Activated naive CD4-positive, alpha-beta T cell treated with anti-CD3 and anti-CD28 coated beads, Interleukin-2, amount 50 U/mL, for 72 hours (primary cell): ENCODE measurements around the gene TPX2. TPM values are rescaled to one million over a fixed set of nuclear protein-coding genes. Genes with fewer than 3 reads are reported as not detected.

ENCODE experiments used
- ATAC-seq, 2 donors: fragments of 150-1000 bp; cut with Tn5 transposase; 2 replicates each; pipeline ENCODE4 v1.10.0; 2021; ENCODE audit warnings: mild to moderate bottlenecking in 2 of 2, moderate library complexity in 2 of 2
- DNase-seq, 2 donors: peaks; one replicate each; pipeline ENCODE4 v3.0.0; 2021 to 2022; ENCODE audit warnings: low spot score in 2 of 2
- H3K27ac Mint-ChIP-seq, 2 donors: one replicate each; pipeline ENCODE4 v1.8.0; 2022; ENCODE audit warnings: mild to moderate bottlenecking in 2 of 2, mixed read lengths in 2 of 2
- H3K36me3 Mint-ChIP-seq, 2 donors: one replicate each; pipeline ENCODE4 v1.8.0; 2022; ENCODE audit warnings: mixed read lengths in 2 of 2
- H3K9me3 Mint-ChIP-seq, 2 donors: one replicate each; pipeline ENCODE4 v1.8.0; 2022; ENCODE audit warnings: mixed read lengths in 2 of 2
- total RNA-seq, 2 donors: library from RNA; stranded (reverse); gene quantifications; one replicate each; pipeline ENCODE4 v1.2.3, GENCODE V29; 2022

TPX2 gene
- total RNA-seq, 2 donors from 2014 or later = 123 to 215 TPM

GRCh38 chr20:31769681-31770080, 30.6 kb downstream of the TPX2 start:
- ATAC-seq (no peak), DNase-seq (no peak)
- Mint-ChIP-seq H3K9me3 (no peaks in the 10 kb centered on the region), H3K36me3 (peaks cover 18 to 71% of the 10 kb centered on the region in 2 donors), H3K27ac (no peak overlapping the region)

GRCh38 chr20:31770243-31770642, 31.2 kb downstream of the TPX2 start:
- DNase-seq (no peak), ATAC-seq (no peak)
- Mint-ChIP-seq H3K27ac (no peak overlapping the region), H3K36me3 (peaks cover 15 to 68% of the 10 kb centered on the region in 2 donors), H3K9me3 (no peaks in the 10 kb centered on the region)

GRCh38 chr20:31774408-31774807, 35.3 kb downstream of the TPX2 start:
- Mint-ChIP-seq H3K27ac (no peak overlapping the region), H3K36me3 (peaks cover 29 to 66% of the 10 kb centered on the region in 2 donors), H3K9me3 (no peaks in the 10 kb centered on the region)
- DNase-seq (no peak), ATAC-seq (no peak)

GRCh38 chr20:31780839-31781238, 41.7 kb downstream of the TPX2 start:
- no peak for DNase-seq
- H3K9me3 Mint-ChIP-seq = no peaks in the 10 kb centered on the region
- no peak for ATAC-seq
- no peak overlapping the region for H3K27ac Mint-ChIP-seq
- peaks cover 36 to 57% of the 10 kb centered on the region in 2 donors for H3K36me3 Mint-ChIP-seq

GRCh38 chr20:31781945-31782344, 42.9 kb downstream of the TPX2 start:
- ATAC-seq = peak in 1 of 2 donors; percentile 29
- no peak for DNase-seq
- Mint-ChIP-seq H3K36me3 (peaks cover 36 to 62% of the 10 kb centered on the region in 2 donors), H3K27ac (peak overlapping the region in 1 of 2 donors; percentile 45), H3K9me3 (no peaks in the 10 kb centered on the region)

GRCh38 chr20:31784354-31785044, 45.4 kb downstream of the TPX2 start:
- no peak overlapping the region for H3K27ac Mint-ChIP-seq
- DNase-seq (no peak), ATAC-seq (no peak)
- peaks cover 25 to 50% of the 10 kb centered on the region in 2 donors for H3K36me3 Mint-ChIP-seq
- H3K9me3 Mint-ChIP-seq = no peaks in the 10 kb centered on the region

- Mint-ChIP-seq H3K9me3 (no peaks in the 10 kb centered on the region), H3K36me3 (peaks cover 21 to 47% of the 10 kb centered on the region in 2 donors), H3K27ac (no peak overlapping the region)
- ATAC-seq (no peak), DNase-seq (no peak)
These were observed 46.0 kb downstream of the TPX2 start for GRCh38 chr20:31785089-31785488.

- peaks cover 15 to 35% of the 10 kb centered on the region in 2 donors for H3K36me3 Mint-ChIP-seq
- ATAC-seq (peak in 1 of 2 donors; percentile 48), DNase-seq (no peak)
- no peak overlapping the region for H3K27ac Mint-ChIP-seq
- no peaks in the 10 kb centered on the region for H3K9me3 Mint-ChIP-seq
These were observed 49.5 kb downstream of the TPX2 start for GRCh38 chr20:31788578-31788977.

- Mint-ChIP-seq H3K36me3 (peaks cover 23% of the 10 kb centered on the region in 2 donors), H3K27ac (no peak overlapping the region), H3K9me3 (no peaks in the 10 kb centered on the region)
- ATAC-seq (no peak), DNase-seq (no peak)
These were observed 51.3 kb downstream of the TPX2 start for GRCh38 chr20:31790401-31790800.

- H3K27ac Mint-ChIP-seq = no peak overlapping the region
- no peak for DNase-seq
- H3K9me3 Mint-ChIP-seq = no peaks in the 10 kb centered on the region
- ATAC-seq = no peak
- peaks cover 24 to 40% of the 10 kb centered on the region in 2 donors for H3K36me3 Mint-ChIP-seq
These were observed 58.3 kb downstream of the TPX2 start for GRCh38 chr20:31797364-31797763.

- Mint-ChIP-seq H3K9me3 (no peaks in the 10 kb centered on the region), H3K27ac (no peak overlapping the region), H3K36me3 (peaks cover 6 to 45% of the 10 kb centered on the region in 2 donors)
- no peak for DNase-seq
- ATAC-seq = no peak
These were observed 62.4 kb downstream of the TPX2 start for GRCh38 chr20:31801508-31801907.

- Mint-ChIP-seq H3K27ac (peak overlapping the region in 1 of 2 donors; percentile 2), H3K9me3 (no peaks in the 10 kb centered on the region), H3K36me3 (peaks cover 0 to 36% of the 10 kb centered on the region in 2 donors)
- DNase-seq (no peak), ATAC-seq (no peak)
These were observed 64.6 kb downstream of the TPX2 start for GRCh38 chr20:31803552-31804291.

- H3K27ac Mint-ChIP-seq = peak overlapping the region; percentile 8 to 57
- ATAC-seq (no peak), DNase-seq (no peak)
- H3K36me3 Mint-ChIP-seq = peaks cover 0 to 19% of the 10 kb centered on the region in 2 donors
- H3K9me3 Mint-ChIP-seq = no peaks in the 10 kb centered on the region
These were observed 67.7 kb downstream of the TPX2 start for GRCh38 chr20:31806564-31807355.

GRCh38 chr20:31808481-31808880, 69.4 kb downstream of the TPX2 start:
- Mint-ChIP-seq H3K36me3 (peaks cover 0 to 8% of the 10 kb centered on the region in 2 donors), H3K9me3 (no peaks in the 10 kb centered on the region), H3K27ac (no peak overlapping the region)
- DNase-seq (no peak), ATAC-seq (no peak)

GRCh38 chr20:31809661-31810060, 70.6 kb downstream of the TPX2 start:
- H3K27ac Mint-ChIP-seq = no peak overlapping the region
- ATAC-seq = no peak
- no peaks in the 10 kb centered on the region for H3K9me3 Mint-ChIP-seq
- H3K36me3 Mint-ChIP-seq = peaks cover 0 to 8% of the 10 kb centered on the region in 2 donors
- no peak for DNase-seq

GRCh38 chr20:31811198-31811597, 72.1 kb downstream of the TPX2 start:
- ATAC-seq (no peak), DNase-seq (no peak)
- peaks cover 0 to 5% of the 10 kb centered on the region in 2 donors for H3K36me3 Mint-ChIP-seq
- H3K27ac Mint-ChIP-seq = no peak overlapping the region
- no peaks in the 10 kb centered on the region for H3K9me3 Mint-ChIP-seq
